ENCODE measurements around the gene PRR14.

DNA sequence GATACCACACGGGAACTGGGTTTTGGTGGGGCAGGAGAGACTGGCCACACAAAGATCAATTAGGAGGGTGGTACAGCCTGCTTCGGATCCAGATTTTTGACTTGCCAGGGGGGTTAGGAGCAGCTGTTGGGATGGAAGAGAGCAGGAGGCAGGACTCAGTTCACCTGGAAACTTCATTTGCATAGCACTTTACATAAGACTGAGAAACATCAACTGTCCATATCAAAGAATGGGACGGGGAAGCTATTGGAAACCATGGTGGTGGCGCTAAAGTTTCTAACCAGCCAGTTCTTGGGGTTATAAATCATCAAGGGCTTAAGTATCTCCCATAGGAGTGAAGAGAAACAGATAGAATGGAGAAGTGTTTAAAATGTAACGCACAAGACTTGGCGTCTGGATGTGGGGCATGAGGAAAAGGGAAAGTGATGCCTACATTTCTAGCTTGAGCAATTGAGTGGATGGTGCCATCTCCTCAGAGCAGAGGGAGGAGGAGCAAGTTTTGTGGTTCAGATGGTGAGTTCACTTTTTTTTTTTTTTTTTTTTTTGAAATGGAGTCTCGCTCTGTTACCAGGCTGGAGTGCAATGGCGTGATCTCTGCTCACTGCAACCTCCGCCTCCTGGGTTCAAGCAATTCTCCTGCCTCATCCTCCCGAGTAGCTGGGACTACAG is 41.8 kb downstream of the PRR14 start:
- TF ChIP-seq TARDBP (IDR thresholded peaks at IDR 0.05) (no peak), ARNT (IDR thresholded peaks at IDR 0.05) (no peak), PKNOX1 (IDR thresholded peaks at IDR 0.05) (no peak), FOXA1 (IDR thresholded peaks at IDR 0.05) (no peak), ZNF384 (IDR thresholded peaks at IDR 0.05) (no peak), ELF4 (IDR thresholded peaks at IDR 0.05) (no peak), BHLHE40 (IDR thresholded peaks at IDR 0.05; ENCODE audit: borderline replicate concordance) (no peak), FOXM1 (IDR thresholded peaks at IDR 0.05; ENCODE audit: borderline replicate concordance) (no peak)

Measured in HEK293T (cell line).